HG02885 (cell line): ENCODE measurements around the gene CRAT.
"Not testable (repeated sequence)": the region's sequence is repeated elsewhere in the genome, so short reads cannot be mapped to it uniquely, and the experiment has no call there.

Experiments used
- ATAC-seq: cut with Tn5 transposase; IDR thresholded peaks from one replicate; pipeline ENCODE4 v1.9.1; 2021; ENCODE audit warnings: mild to moderate bottlenecking; ENCODE audit not compliant: unreplicated experiment, poor library complexity

Gene CRAT

DNA sequence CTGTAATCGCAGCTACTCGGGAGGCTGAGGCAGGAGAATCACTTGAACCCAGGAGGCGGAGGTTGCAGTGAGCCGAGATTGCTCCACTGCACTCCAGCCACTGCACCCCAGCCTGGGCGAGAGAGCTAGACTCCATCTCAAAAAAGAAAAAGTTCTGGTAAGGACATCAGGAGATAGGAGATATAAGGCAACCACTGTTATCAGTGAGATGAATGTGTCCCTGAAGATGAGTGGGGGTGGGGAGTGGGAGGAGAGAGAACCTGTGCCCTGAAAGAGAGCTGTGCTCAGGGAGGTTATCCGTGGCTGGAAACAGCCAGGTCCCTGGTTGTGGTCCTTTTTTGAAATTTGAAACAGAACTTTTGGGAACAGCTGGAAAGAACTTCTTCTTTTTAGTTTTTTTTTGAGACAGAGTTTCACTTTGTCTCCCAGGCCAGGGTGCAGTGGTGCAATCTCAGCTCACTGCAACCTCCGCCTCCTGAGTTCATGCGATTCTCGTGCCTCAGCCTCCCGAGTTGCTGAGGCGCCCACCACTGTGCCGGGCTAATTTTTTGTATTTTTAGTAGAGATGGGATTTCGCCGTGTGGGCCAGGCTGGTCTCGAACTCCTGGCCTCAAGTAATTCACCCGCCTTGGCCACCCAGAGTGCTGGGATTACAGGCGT lies 3.2 kb upstream of the CRAT start:
- no peak for ATAC-seq

DNA sequence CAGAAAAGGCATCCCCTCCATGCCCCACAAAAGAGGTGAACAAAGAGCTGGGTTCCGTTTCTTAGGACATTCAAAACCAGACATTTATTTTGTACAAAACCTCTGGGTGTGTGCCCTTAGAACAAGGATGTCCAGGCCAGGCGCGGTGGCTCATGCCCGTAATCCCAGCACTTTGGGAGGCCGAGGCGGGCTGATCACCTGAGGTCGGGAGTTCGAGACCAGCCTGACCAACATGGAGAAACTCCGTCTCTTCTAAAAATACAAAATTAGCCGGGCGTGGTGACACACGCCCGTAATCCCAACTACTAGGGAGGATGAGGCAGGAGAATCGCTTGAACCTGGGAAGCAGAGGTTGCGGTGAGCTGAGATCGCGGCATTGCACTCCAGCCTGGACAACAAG lies 1.9 kb upstream of the CRAT start:
- ATAC-seq: not testable (repeated sequence)

DNA sequence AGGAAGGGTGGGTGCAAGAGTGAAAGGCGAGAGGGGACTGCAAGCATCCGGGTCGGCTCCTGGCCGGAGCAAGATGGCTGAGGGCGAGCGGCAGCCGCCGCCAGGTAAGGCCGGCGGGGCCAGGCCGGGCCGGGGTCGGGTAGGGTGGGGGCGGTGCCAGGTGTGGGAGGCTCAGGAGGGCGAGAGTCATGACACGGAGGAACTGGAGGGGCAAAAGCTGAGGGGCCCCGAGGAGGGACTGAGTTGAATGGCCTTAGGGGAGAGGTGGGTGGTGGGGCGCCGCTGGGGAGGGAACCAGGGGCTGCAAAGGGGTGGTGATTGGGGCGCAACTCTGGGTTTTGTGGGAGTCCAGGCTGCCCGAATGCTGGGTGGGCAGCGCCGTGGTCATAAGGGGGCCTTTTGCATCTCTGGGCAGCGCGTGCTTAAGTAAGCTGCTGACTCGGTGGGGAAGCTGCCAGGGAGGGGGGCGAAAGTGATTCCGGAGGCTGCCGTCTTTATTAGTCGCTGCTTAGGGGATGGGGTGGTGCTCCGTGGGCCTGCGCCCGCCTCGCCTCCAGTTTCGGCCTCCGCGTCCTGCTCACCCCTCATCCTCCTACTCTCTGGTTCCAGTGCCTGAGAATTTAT lies 1.0 kb upstream of the CRAT start:
- ATAC-seq: no peak

DNA sequence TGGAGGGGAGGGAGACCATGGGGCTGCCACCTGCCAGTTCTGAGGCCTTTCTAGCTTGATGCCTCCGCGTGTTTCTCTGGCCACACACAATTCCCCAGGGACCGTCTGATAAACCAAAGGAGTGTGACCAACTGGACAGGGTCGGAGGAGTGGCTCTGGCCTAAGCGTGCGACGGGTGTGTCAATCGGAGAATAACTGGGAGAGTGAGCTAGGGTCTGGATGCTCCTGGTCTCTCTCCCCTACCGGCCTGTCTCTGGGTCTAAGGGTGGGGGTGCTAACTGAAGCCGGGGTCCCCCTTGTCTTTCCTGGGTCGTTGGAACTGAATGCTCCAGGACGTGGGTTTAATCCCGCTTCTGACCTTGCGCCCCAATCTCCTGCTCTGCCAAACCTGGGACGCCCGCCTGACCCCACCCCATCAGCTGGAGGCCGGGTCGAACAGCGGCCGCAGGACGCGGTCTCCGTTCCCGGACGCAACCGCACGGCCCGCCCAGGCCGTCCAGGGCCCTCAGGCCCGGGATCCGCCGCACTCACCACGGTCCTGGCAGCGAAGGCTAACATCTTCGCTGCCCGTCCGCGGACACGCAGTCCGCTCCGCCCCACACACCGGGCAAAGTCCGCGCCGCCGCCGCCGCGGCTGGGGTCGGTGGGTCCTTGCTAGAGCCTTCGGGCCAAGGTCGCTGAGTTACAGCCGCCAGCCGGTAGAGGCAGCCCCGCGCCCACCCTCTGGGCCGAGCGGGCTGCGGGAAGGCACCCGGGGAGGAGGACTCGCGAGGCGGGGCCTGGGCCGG lies 447 bp downstream of the CRAT start:
- ATAC-seq: peak; percentile 2

DNA sequence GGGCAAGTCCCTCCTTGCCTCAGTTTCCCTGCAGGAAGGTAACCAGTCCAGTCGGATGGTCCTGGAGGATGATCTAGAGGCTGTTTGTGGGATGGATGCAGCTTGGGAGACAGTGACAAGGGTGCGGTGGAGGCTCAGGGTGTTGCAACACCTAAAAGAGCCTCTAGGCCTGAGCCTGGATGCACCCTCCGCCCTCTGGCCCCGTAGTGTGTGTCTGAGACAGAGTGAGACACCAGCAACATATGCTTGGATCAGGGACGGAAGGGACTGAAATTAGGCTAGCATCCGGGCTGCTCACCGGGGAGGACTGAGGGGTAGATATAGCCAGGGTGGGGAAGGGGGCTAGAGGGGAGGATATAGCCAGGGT lies 1.1 kb downstream of the CRAT start:
- no peak for ATAC-seq

DNA sequence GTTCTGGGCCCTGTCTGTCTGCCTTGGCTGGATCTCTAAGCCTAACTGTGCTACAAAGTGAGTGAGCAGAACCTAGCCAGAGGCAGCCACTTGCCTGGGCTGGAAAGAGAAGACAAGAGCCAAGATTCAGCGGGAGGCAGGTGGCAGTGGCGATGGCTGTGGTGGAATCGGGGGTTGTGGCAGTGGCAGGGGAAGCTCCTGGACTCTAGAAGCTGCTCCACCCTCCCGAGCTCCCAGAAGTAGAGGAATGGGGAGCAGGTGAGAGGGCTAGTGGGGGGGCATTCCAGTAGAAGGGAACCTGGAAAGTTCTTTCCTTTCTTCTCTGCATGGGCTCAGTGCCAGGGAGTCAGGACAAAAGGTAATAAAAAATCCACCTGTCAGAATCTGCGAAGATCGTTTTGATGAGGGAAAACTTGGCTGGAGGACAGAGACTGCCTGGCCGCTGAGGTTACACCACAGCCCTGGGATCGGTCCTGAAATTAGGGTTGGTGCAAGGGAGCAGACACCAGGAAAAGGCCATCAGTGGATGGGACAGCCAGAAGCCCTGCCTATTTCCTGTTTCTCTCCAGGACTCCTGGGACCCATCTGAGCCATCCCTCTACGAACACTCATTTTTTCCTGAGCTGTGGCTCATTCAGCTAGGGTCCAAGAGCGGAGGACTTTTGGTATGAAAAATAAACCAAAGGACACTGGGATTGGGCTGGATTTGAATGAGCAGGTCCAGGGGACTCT lies 1.6 kb downstream of the CRAT start:
- no peak for ATAC-seq

DNA sequence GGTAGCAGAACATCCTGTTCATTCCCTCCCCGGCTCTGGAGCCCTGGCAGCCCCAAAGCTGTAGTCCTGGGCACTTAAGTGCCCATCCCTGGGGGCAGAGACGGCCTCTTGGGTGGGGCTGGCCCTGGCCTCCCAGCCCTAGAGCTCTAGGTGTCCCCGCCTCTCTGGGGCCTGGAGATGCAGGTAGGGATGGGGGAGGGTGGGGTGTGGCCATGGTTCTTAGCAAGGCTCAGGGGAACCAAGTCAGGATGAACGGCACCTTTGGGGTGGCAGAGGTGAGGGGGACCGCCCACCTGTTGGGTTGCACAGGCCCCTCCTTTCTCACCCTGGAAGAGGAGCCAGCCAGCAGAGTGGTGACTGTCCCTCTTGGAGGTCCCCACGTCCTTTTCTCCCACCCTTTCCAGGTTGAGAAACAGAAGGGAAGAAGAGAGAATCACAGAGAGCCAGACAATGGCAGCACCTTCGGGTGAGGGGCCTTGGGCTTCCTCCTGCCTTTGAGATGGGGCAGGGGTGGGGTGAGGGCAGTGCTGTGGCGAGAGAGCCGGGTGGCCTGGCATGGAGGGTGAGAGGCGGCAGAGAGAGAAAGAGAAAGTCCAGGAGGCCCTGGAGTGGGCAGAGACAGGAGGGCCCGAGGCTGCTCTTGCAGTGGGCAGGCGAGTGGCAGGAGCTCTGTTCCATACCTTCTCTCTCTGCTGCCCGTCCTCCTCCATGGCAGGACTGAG lies 2.3 kb downstream of the CRAT start:
- no peak for ATAC-seq

DNA sequence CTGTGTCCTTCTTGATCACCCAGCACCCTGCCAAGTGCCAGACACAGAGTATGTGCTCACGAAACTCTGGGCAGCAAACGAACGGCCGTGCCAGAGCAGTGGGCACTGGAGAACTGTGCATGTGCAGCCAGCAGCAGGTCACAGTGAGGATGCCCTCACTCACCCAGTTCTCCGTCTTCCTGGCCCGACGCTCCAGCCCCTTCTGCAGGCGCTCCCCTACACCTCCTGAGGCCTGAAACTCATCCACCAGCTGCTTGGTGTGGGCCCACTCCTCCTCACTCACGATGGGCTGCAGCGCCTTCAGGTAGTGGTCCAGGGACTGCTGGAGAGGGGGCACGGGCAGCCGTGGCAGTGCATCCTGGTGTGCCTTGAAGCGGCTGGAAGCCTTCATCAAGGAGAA lies 2.9 kb downstream of the CRAT start:
- no peak for ATAC-seq

DNA sequence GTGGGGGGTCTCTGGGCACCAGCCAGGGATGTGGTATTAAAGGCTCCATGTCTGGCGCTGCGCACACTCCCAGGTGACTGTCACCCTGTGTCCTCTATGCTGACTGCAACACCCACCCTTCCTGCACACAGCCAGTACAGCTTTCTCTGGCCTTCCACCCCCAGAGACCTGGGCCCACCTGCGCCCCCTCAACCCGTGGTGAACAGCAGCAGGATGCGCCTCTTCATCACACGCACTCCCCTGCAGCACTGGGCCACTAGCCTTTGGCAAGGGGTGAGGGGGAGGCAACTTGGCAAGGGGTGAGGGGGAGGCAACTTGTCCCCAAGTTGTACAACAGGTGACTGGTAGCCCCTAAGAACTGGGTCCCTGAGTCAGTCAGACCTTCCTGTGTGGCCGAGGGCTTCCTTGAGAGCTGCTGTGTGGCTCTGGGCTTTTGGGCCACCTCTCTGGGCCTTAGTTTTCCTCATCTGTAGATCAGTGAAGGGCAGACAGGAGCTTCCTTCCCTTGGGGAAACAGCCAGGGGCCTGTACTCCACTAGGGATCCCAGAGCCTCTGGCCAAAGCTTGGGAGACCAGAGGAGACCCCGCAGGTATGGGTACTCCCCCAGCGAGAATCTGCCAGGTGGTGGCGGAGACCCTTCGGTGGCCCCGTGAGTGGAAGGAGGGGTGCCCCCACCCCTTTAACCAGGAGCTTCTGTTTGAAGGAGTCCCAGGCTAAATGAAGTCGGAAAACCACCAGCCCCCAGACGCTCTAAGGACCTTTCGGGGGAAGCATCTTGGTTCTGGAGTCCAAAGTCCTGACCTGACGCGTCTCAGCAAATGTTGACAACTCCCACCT lies 4.5 kb downstream of the CRAT start:
- no peak for ATAC-seq

DNA sequence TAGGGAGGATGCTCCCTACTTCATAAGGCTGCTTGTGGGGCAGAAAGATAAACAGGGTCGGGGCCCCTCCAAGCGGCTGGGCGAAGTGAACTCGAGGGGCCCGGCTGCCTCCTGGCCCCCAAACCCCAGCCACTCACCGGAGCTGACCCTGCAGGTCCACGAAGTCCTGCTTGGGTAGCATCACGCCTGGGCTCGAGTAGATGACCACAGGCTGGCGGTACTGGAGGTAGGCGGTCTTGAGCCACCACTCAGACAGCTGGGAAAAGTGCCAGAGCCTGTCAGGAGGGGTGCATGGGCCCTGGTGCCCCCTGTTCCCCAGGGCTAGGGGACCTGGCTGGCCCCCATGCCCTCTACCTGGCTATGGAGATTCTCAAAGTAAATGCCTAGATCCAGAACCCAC lies 6.5 kb downstream of the CRAT start:
- no peak for ATAC-seq

DNA sequence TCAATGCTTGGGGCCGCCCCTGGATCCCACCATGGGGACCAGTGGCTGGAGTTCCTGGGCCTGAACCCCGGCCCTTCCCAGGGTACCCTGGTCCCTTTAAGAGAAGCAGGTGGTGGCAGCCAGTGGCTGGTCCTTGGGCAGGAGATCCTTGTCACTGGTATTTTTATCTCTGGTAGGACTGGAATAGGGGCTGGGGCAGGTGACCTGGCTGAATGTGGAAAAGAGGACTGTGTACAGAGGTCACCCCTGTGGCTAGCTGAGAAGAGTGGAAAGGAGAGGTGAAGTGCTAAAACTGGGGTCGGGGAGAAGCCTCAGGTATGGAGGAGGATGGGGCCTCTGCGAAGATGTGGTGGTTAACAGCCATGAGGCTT lies 7.0 kb downstream of the CRAT start:
- no peak for ATAC-seq

DNA sequence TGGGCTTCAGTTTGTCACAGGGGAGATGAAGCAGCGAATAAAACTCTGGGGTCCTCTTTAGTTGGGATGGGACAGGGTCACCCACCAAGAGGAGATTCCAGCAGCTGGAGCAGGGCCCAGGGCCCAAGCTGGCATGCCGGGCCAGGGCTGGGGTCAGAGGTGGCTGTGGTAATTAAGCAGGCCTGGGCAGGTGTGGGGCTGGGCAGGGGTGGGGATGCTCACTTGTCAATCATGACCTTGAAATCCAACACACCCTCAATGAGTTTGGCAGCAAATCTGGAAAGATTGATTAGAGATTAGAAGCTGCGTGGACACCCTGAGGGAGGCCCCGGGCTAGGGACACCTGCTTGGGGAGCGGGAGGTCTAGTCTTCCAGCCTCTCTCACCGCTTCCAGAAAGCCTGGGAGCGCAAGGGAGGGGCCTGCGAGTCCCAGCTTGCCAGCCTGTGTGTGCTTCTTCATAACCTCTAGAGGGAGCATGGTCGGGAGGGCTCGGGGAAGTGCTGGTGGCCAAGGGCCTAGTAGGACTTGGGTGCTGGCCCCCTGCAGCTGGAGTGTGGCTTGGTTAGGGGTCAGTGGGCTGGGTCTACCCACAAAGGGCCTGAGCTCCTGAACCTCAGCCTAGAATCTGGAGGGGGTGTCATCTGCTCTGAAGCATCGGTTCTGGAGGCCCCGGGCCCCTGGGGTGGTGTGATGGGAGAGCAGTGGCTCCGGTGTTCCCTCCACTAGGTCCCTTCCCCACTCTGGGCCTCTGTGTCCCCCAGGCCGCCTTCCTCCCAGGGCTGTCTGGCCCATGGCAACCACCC lies 7.6 kb downstream of the CRAT start:
- ATAC-seq: no peak

DNA sequence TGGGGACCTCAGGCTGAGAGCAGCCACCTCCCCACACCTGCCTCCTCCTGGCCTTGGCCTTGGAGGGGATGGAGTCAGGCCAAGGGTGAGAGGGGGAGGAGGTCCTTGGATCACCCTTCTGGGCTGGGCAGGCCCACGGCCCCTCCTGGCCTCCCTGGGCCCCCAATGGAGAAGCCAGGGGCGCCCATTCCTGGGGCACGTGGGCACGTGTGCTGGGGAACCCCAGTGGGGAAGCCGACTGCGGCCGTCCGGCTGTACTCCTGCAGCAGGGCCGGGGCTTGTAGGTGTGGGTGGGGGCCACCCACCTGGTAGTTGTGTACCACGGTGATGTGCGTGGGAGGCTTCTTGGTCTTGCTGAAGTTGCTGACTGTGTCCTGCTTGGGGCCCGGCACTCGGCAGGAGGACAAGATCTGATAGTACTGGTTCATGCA lies 8.5 kb downstream of the CRAT start:
- ATAC-seq: no peak

DNA sequence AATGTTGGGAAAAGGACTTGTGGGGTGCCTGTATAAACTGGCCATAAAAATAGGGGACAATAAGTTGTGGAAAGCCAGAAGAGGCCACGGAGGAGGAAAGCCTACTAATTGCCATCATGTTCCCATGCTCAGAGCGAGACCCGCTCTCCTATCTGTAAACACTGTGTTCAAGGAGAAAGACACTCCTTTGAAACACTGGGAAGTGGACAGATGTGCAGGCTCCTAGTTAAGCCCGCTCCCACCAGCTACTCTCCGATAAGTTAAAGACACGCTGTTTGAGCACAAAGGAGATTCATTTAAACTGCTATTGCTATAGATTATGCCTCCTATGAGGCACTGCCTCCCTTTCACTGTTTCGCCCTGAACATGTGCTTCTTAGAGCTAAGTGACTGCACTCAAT lies 9.3 kb downstream of the CRAT start:
- no peak for ATAC-seq

DNA sequence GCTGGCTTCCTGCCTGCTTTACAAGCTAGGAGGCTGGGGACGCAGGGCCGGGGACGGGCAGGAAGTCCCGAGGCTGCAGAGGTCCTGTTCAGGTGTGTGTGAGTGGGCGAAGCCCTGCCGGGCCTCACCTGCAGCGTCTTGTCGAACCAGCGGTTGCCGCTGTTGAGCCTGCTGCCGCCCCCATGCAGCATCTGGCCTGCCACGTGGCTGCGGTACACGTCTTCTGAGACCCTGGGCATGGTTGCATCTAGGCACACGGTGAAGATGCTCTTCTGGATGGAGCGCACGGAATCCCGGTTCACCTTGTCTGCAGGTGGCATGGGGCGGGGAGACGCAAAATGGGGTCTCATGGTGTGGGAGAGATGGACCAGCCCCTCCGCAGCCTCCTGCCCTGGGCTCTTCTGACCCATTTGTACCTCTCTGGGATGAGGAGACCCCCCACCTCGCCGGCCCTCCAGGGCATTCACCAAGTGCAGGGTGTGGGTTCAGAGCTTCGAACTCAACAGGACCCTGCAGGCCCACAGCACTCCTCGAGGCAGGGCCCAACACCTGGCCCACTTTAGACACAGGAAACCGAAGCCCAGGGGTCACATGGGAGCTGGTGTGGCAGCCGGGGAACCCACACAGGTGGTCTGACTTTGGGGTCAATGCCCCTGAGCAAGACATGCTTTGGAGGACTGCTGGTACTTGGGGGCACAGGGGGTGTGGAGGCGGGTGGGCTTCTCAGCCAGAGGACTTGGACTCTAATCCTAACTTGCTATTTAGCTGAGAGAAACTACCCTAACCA lies 10.0 kb downstream of the CRAT start:
- ATAC-seq: no peak

DNA sequence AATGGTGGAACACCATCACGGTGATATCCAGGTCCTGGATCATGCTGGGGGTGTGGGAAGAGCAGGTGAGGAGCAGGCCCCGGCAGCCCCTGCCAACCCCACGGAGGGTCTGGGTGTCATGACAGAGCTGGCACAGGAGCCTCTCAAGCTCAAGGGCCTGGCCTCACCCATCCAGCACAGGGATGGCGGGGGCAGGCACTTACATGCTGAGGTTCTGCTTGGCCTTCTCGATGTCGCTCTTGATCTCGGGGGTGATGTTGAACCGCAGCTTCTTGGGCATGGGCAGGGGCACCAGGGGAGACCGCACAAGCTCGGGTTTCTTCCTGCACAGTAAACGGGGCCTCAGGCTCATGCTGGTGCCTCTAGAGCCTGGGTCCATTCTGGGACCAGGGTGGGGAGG lies 12.3 kb downstream of the CRAT start:
- no peak for ATAC-seq

DNA sequence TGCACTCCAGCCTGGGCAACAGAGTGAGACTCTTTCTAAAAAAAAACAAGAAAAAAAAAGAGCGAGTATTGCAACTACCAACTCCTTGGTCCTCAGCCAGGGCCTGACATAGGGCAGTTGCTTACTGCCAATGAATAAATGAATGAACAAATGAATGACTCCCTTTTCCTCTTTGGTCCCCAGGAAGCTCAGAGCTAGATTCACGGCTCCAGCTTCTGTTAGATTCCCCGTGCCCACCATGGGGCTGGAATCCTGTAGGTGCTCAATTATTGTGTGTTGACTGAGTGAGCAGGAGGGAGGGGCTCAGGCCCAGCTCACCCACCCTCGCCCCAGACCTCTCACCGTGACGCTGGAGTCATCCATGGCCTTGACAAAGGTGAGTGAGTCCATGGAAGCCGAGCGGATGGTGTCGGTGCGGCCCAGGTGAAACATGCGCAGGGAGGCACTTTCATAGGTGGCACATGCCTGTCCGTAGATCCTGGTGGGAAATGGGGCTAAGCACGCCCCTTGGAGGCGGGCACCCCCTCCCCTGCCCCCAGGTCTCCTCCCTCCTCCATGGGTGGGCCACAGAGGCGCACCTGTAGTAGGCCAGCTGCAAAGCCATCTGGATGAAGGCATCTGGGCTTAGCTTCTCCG lies 12.8 kb downstream of the CRAT start:
- no peak for ATAC-seq

DNA sequence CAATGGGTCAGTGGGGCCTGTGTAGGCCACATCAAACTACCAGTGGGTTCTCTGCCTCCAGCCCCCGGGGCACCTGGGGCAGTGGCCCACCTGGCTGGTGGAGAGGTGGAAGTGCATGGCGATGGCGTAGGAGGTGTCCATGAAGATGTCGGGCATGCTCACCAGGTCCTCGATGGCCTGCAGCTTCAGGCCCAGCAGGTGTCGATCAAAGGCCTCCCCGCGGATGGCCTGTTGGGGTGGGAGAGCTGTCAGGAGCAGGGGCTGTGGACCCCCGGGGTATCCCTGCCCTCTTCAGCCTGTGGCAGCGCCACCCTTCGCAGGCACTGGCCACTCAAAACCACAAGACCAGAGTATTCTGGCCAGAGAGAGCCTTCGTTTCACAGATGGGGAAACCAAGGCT lies 14.7 kb downstream of the CRAT start:
- ATAC-seq: no peak
